Measurements from ENCODE around the gene ZFC3H1. TPM values are rescaled to one million over a fixed set of nuclear protein-coding genes. Genes with fewer than 3 reads are reported as not detected.
"Not testable (repeated sequence)": the region's sequence is repeated elsewhere in the genome, so short reads cannot be mapped to it uniquely, and the experiment has no call there.

Gene ZFC3H1
- total RNA-seq, 2 donors from 2014 or later, result 40.5 to 46.0 TPM

DNA sequence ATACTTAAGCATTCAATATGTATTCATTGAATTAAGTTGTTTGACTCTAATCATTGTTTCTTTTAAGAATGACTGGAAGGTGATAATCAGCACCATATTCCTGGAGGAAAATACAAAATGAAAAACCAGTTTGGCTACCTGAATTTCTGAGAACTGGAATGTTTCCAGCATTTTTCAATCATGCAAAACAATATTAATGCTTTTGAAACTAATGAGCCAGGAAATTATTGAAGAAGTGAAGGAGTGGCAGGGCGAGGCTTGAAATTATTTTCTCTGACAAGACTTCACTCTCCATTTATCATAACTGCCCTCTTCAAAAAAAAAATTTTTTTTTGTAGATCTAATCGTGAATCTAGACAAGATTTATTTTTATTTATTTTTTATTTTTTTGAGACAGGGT, 41.3 kb upstream of the ZFC3H1 start:
- Histone ChIP-seq H3K4me3 (ENCODE audit: low read length) (no peak overlapping the region), H3K9ac (ENCODE audit: extremely low read depth, low read length, poor library complexity, severe bottlenecking) (no peak overlapping the region), H3K4me1 (ENCODE audit: control insufficient read depth, insufficient read depth, low read length) (no peaks in the 10 kb centered on the region), H3K27ac (ENCODE audit: low read depth, low read length) (no peak overlapping the region), H3K36me3 (ENCODE audit: control insufficient read depth, insufficient read depth, low read length) (peaks cover 25% of the 10 kb centered on the region), H3K27me3 (ENCODE audit: control insufficient read depth, insufficient read depth, low read length, poor library complexity, severe bottlenecking) (no peaks in the 10 kb centered on the region), H3K9me3 (ENCODE audit: control insufficient read depth, low read length) (no peaks in the 10 kb centered on the region)
- H3K9me3 Mint-ChIP-seq, result no peaks in the 10 kb centered on the region
- TF ChIP-seq, protein P1, sequence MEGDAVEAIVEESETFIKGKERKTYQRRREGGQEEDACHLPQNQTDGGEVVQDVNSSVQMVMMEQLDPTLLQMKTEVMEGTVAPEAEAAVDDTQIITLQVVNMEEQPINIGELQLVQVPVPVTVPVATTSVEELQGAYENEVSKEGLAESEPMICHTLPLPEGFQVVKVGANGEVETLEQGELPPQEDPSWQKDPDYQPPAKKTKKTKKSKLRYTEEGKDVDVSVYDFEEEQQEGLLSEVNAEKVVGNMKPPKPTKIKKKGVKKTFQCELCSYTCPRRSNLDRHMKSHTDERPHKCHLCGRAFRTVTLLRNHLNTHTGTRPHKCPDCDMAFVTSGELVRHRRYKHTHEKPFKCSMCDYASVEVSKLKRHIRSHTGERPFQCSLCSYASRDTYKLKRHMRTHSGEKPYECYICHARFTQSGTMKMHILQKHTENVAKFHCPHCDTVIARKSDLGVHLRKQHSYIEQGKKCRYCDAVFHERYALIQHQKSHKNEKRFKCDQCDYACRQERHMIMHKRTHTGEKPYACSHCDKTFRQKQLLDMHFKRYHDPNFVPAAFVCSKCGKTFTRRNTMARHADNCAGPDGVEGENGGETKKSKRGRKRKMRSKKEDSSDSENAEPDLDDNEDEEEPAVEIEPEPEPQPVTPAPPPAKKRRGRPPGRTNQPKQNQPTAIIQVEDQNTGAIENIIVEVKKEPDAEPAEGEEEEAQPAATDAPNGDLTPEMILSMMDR (conservative IDR thresholded peaks at IDR 0.05), result no peak
- no peaks in the 10 kb centered on the region for H3K27me3 Mint-ChIP-seq (ENCODE audit: insufficient read depth)
- no peak overlapping the region for H3K27ac Mint-ChIP-seq
- WGBS, 2 experiments (ENCODE audit: insufficient coverage in 1 of 2, insufficient read length in 1 of 2), result 100% methylated on average over 1 of the region's 2 CpGs
- H3K36me3 Mint-ChIP-seq (ENCODE audit: low read depth), result peaks cover 16% of the 10 kb centered on the region
- DNase-seq, result no peak
- no peak overlapping the region for H3K4me3 Mint-ChIP-seq
- H3K4me1 Mint-ChIP-seq, result no peaks in the 10 kb centered on the region

DNA sequence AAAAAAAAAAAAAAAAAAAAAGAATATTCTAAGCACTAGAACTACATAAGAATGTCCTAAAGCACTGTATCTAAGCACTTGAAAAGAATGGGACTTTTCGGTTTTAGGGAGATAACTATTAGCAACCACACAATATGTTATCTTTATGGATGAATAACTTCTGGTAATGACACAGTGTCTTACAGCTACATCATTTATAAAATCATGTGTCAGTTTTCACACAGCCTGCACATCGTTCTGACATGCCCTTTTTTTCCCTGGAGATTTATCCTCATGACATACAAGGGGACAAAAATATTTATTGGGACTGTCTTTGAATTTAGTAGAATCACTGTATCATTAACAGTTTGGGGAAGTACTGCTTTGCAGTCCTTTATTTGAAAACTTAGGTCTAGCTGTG, 39.6 kb upstream of the ZFC3H1 start:
- H3K4me1 ChIP-seq (ENCODE audit: control insufficient read depth, insufficient read depth, low read length), result no peaks in the 10 kb centered on the region
- no peak overlapping the region for H3K4me3 Mint-ChIP-seq
- TF ChIP-seq, protein P1 (conservative IDR thresholded peaks at IDR 0.05), result no peak

DNA sequence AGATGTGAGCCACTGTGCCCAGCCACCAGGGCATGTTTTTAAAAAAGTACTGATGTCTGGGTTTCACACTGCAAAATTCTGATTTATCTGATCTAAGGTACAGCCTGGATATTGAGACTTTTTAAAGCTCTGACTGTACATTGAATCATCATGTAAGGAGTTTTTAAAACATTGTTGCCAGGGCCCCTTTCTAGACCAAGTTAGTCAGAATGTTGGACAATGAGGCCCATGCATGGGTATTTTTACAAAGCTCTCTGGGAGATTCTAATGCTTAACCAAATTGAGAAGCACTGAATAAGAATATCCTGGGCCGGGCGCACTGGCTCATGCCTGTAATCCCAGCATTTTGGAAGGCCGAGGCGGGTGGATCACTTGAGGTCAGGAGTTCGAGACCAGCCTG, 38.9 kb upstream of the ZFC3H1 start:
- no peak overlapping the region for H3K4me3 Mint-ChIP-seq
- H3K4me1 Mint-ChIP-seq, result no peaks in the 10 kb centered on the region
- no peak overlapping the region for H3K27ac Mint-ChIP-seq
- no peaks in the 10 kb centered on the region for H3K27me3 Mint-ChIP-seq (ENCODE audit: insufficient read depth)
- Histone ChIP-seq H3K4me1 (ENCODE audit: control insufficient read depth, insufficient read depth, low read length) (no peaks in the 10 kb centered on the region), H3K27ac (ENCODE audit: low read depth, low read length) (no peak overlapping the region), H3K36me3 (ENCODE audit: control insufficient read depth, insufficient read depth, low read length) (peaks cover 47% of the 10 kb centered on the region), H3K9ac (ENCODE audit: extremely low read depth, low read length, poor library complexity, severe bottlenecking) (no peak overlapping the region), H3K27me3 (ENCODE audit: control insufficient read depth, insufficient read depth, low read length, poor library complexity, severe bottlenecking) (no peaks in the 10 kb centered on the region), H3K4me3 (ENCODE audit: low read length) (no peak overlapping the region), H3K9me3 (ENCODE audit: control insufficient read depth, low read length) (no peaks in the 10 kb centered on the region)
- H3K9me3 Mint-ChIP-seq, result no peaks in the 10 kb centered on the region
- WGBS, 2 experiments (ENCODE audit: insufficient coverage in 1 of 2, insufficient read length in 1 of 2), result 93 to 96% methylated on average over 4 to 5 of the region's 5 CpGs
- TF ChIP-seq, protein P1 (conservative IDR thresholded peaks at IDR 0.05), result no peak
- DNase-seq, result no peak
- H3K36me3 Mint-ChIP-seq (ENCODE audit: low read depth), result peaks cover 35% of the 10 kb centered on the region

More for the DNA sequence above, 39.6 kb upstream of the ZFC3H1 start:
- Mint-ChIP-seq H3K27me3 (ENCODE audit: insufficient read depth) (no peaks in the 10 kb centered on the region), H3K9me3 (no peaks in the 10 kb centered on the region), H3K36me3 (ENCODE audit: low read depth) (peaks cover 29% of the 10 kb centered on the region), H3K4me1 (no peaks in the 10 kb centered on the region), H3K27ac (no peak overlapping the region)
- Histone ChIP-seq H3K36me3 (ENCODE audit: control insufficient read depth, insufficient read depth, low read length) (peaks cover 42% of the 10 kb centered on the region), H3K9ac (ENCODE audit: extremely low read depth, low read length, poor library complexity, severe bottlenecking) (no peak overlapping the region), H3K27ac (ENCODE audit: low read depth, low read length) (no peak overlapping the region), H3K4me3 (ENCODE audit: low read length) (no peak overlapping the region), H3K9me3 (ENCODE audit: control insufficient read depth, low read length) (no peaks in the 10 kb centered on the region), H3K27me3 (ENCODE audit: control insufficient read depth, insufficient read depth, low read length, poor library complexity, severe bottlenecking) (no peaks in the 10 kb centered on the region)
- no peak for DNase-seq
- 94% methylated on average over 2 of the region's 2 CpGs; no CpG with 5 or more reads in 1 of the 2 experiments for WGBS, 2 experiments (ENCODE audit: insufficient coverage in 1 of 2, insufficient read length in 1 of 2)

DNA sequence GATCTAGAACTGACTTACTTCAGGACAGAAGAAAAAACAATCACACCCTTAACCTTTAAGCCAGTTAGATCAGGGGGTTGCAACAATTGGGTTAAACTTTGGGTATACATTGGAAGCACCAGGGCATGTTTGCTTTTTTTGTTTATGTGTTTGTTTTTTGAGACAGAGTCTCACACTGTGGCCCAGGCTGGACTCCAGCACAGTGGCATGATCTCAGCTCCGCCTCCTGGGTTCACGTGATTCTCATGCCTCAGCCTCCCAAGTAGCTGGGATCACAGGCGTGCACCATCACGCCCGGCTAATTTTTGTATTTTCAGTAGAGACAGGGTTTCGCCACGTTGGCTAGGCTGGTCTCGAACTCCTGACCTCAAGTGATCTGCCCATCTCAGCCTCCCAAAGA, 38.5 kb upstream of the ZFC3H1 start:
- not testable (repeated sequence) for H3K9me3 Mint-ChIP-seq; H3K27me3 ChIP-seq (ENCODE audit: control insufficient read depth, insufficient read depth, low read length, poor library complexity, severe bottlenecking); H3K27me3 Mint-ChIP-seq (ENCODE audit: insufficient read depth); H3K9ac ChIP-seq (ENCODE audit: extremely low read depth, low read length, poor library complexity, severe bottlenecking); H3K9me3 ChIP-seq (ENCODE audit: control insufficient read depth, low read length); H3K27ac Mint-ChIP-seq; H3K4me1 ChIP-seq (ENCODE audit: control insufficient read depth, insufficient read depth, low read length); DNase-seq; H3K27ac ChIP-seq (ENCODE audit: low read depth, low read length); H3K4me3 Mint-ChIP-seq; H3K4me3 ChIP-seq (ENCODE audit: low read length); H3K4me1 Mint-ChIP-seq
- H3K36me3 ChIP-seq (ENCODE audit: control insufficient read depth, insufficient read depth, low read length), result peaks cover 50% of the 10 kb centered on the region
- 82 to 91% methylated on average over 8 of the region's 8 CpGs for WGBS, 2 experiments (ENCODE audit: insufficient coverage in 1 of 2, insufficient read length in 1 of 2)
- peaks cover 36% of the 10 kb centered on the region for H3K36me3 Mint-ChIP-seq (ENCODE audit: low read depth)

Measured in endodermal cell (in vitro differentiated cells).